PC-3 (cell line): ENCODE results near the gene ZNF343. TPM values are rescaled to one million over a fixed set of nuclear protein-coding genes. Genes with fewer than 3 reads are reported as not detected.

Experiments used
- ATAC-seq: fragments of 200-7000 bp; cut with Tn5 transposase; 2 replicates; pipeline ENCODE4 v1.9.1; 2020; ENCODE audit warnings: mild to moderate bottlenecking, moderate library complexity
- BruUV-seq: library from RNA; stranded (reverse); fragments of 400-500 nt; replicated peaks from 2 replicates; lab custom pipeline; 2021; lab: Mats Ljungman, UMichigan
- CTCF ChIA-PET: fragments of 300-600 bp; sonication (Branson Sonifier 250); formaldehyde crosslinking; loops from one replicate; lab custom pipeline; 2022; ENCODE audit warnings: antibody characterized with exemption; lab: Charles Lee
- POLR2A ChIA-PET: fragments of 300-600 bp; sonication (Branson Sonifier 250); formaldehyde crosslinking; loops from one replicate; lab custom pipeline; 2022; ENCODE audit warnings: antibody characterized with exemption; ENCODE audit not compliant: unreplicated experiment; lab: Charles Lee
- DNase-seq: peaks from one replicate; pipeline ENCODE4 v3.0.0-alpha.2; 2015
- H2AFZ ChIP-seq: fragments of 300-600 bp; sonication (generic); 2 replicates; pipeline ENCODE4 v1.6.0; 2016; ENCODE audit warnings: antibody characterized with exemption, low read length
- H3F3A ChIP-seq: fragments of 300-600 bp; sonication (generic); one replicate; pipeline ENCODE4 v1.6.0; 2017; ENCODE audit warnings: antibody characterized with exemption, low read length, control low read depth, mild to moderate bottlenecking; ENCODE audit not compliant: unreplicated experiment
- H3K27ac ChIP-seq: fragments of 300-600 bp; sonication (generic); 2 replicates; pipeline ENCODE4 v1.5.1; 2016; ENCODE audit warnings: mild to moderate bottlenecking, low read length
- H3K27me3 ChIP-seq: fragments of 300-600 bp; sonication (generic); 2 replicates; pipeline ENCODE4 v1.6.1; 2016; ENCODE audit warnings: low read length, mixed read lengths
- H3K36me3 ChIP-seq: fragments of 300-600 bp; sonication (generic); 2 replicates; pipeline ENCODE4 v1.6.1; 2016; ENCODE audit warnings: low read depth, mixed run types, low read length, mixed read lengths
- H3K4me1 ChIP-seq: fragments of 300-600 bp; sonication (generic); 2 replicates; pipeline ENCODE4 v1.5.1; 2016; ENCODE audit warnings: low read length; ENCODE audit not compliant: insufficient read depth
- H3K4me2 ChIP-seq: fragments of 300-600 bp; sonication (generic); 2 replicates; pipeline ENCODE4 v1.6.0; 2016; ENCODE audit warnings: low read length
- H3K4me3 ChIP-seq: fragments of 300-600 bp; sonication (generic); 2 replicates; pipeline ENCODE4 v1.5.1; 2016; ENCODE audit warnings: mild to moderate bottlenecking, low read length, mixed read lengths
- H3K79me2 ChIP-seq: fragments of 300-600 bp; sonication (generic); 2 replicates; pipeline ENCODE4 v1.6.1; 2017; ENCODE audit warnings: low read length, mixed read lengths
- H3K9ac ChIP-seq: fragments of 300-600 bp; sonication (generic); 2 replicates; pipeline ENCODE4 v1.6.0; 2016; ENCODE audit warnings: mild to moderate bottlenecking, low read length
- H3K9me2 ChIP-seq: fragments of 300-600 bp; sonication (generic); replicated peaks from 2 replicates; pipeline ENCODE4 v1.6.1; 2016; ENCODE audit warnings: mixed run types, low read length, mixed read lengths
- H3K9me3 ChIP-seq: fragments of 300-600 bp; sonication (generic); 2 replicates; pipeline ENCODE4 v1.6.1; 2016; ENCODE audit warnings: low read length, mixed read lengths
- H4K20me1 ChIP-seq: fragments of 300-600 bp; sonication (generic); 2 replicates; pipeline ENCODE4 v1.6.1; 2016; ENCODE audit warnings: low read length, mixed read lengths
- EZH2 ChIP-seq: fragments of 300-600 bp; sonication (generic); IDR thresholded peaks from one replicate; pipeline ENCODE4 v1.6.1; 2017; ENCODE audit warnings: antibody characterized with exemption, mild to moderate bottlenecking, low read length; ENCODE audit not compliant: unreplicated experiment
- EZH2phosphoT487 ChIP-seq: fragments of 300-600 bp; sonication (generic); IDR thresholded peaks from 2 replicates; pipeline ENCODE4 v1.6.1; 2018; ENCODE audit warnings: mild to moderate bottlenecking, antibody characterized with exemption, low read length, borderline replicate concordance
- intact Hi-C: fragments of 100-400 bp; cut with micrococcal nuclease; formaldehyde crosslinking; loops from 2 replicates; pipeline ENCODE4 v1.9.0; 2023
- total RNA-seq: library from RNA; depleted of rRNA; stranded (reverse); fragments of >200 nt; gene quantifications from 2 replicates; pipeline ENCODE4 v1.2.3, GENCODE V29; 2014
- TF ChIP-seq, protein P1 (sequence below): fragments of 300-600 bp; sonication (generic); conservative IDR thresholded peaks from 2 replicates; pipeline ENCODE4 v1.5.1; 2017; ENCODE audit warnings: antibody characterized with exemption, low read depth, mild to moderate bottlenecking, low read length

ZNF343 gene
- total RNA-seq, 1 experiment from 2014 or later = 7.7 TPM

DNA sequence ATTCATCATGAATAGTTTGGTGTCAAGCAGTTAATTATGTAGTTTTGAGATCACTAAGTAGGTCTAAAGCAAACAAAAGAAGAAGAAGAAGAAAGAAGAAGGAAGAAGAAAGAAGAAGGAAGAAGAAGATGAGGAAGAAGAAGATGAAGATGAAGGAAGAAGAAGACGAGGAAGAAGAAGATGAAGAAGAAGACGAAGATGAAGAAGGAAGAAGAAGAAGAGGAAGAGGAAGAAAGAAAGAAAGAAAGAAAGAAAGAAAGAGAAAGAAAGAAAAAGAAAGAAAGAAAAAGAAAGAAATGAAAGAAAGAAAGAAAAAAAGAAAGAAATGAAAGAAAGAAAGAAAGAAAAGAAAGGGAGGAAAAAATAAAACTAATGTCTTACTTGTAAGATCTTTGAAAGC lies 36.9 kb upstream of the ZNF343 start:
- BruUV-seq = no TSS peak
- ATAC-seq = no peak

DNA sequence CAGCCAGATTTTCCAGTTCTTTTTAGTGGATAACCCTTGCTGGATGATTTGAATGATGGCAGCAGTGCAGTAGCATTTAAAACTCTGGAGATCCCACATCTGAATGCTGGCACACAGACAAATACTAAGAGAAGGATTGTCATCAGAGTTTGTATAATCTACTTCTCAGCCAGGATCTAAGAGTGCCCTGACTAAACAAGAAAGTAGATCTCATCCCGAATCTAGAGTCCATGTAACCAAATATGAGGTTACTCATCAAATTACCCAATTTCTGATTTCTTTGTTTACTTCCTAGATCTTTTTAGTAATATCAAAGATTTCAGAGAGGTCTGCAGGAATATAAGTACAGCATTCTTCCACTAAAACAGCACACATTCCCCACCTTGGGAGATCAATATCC lies 35.5 kb upstream of the ZNF343 start:
- Histone ChIP-seq H3K27ac (no peak overlapping the region), H4K20me1 (no peaks in the 10 kb centered on the region), H3K27me3 (peaks cover 82% of the 10 kb centered on the region), H3K9ac (no peak overlapping the region), H3K4me2 (no peak overlapping the region), H2AFZ (no peak overlapping the region), H3F3A (no peaks in the 10 kb centered on the region), H3K79me2 (no peaks in the 10 kb centered on the region), H3K9me2 (no peaks in the 10 kb centered on the region), H3K36me3 (no peaks in the 10 kb centered on the region), H3K9me3 (no peaks in the 10 kb centered on the region), H3K4me1 (no peaks in the 10 kb centered on the region), H3K4me3 (no peak overlapping the region)
- no peak for ATAC-seq
- intact Hi-C loops = no loop called here
- DNase-seq = peak; percentile 39
- BruUV-seq = no TSS peak
- ChIA-PET CTCF (interaction anchor here (0.7 kb wide), 1 partner anchor 102 kb away, joined by 3 read pairs; no protein-coding TSS in a partner anchor), POLR2A (interaction anchor here (0.6 kb wide), 1 partner anchor 11 kb away, joined by 5 read pairs; no protein-coding TSS in a partner anchor)
- TF ChIP-seq, protein P1, sequence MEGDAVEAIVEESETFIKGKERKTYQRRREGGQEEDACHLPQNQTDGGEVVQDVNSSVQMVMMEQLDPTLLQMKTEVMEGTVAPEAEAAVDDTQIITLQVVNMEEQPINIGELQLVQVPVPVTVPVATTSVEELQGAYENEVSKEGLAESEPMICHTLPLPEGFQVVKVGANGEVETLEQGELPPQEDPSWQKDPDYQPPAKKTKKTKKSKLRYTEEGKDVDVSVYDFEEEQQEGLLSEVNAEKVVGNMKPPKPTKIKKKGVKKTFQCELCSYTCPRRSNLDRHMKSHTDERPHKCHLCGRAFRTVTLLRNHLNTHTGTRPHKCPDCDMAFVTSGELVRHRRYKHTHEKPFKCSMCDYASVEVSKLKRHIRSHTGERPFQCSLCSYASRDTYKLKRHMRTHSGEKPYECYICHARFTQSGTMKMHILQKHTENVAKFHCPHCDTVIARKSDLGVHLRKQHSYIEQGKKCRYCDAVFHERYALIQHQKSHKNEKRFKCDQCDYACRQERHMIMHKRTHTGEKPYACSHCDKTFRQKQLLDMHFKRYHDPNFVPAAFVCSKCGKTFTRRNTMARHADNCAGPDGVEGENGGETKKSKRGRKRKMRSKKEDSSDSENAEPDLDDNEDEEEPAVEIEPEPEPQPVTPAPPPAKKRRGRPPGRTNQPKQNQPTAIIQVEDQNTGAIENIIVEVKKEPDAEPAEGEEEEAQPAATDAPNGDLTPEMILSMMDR = no peak
- TF ChIP-seq EZH2phosphoT487 (no peak), EZH2 (no peak)

More for the DNA sequence above, 36.9 kb upstream of the ZNF343 start:
- POLR2A ChIA-PET = no interaction called here
- CTCF ChIA-PET = no interaction called here
- Histone ChIP-seq H3K27me3 (peaks cover 83% of the 10 kb centered on the region), H3K27ac (no peak overlapping the region), H3K9me2 (no peaks in the 10 kb centered on the region), H3K9ac (no peak overlapping the region), H3F3A (no peaks in the 10 kb centered on the region), H3K36me3 (no peaks in the 10 kb centered on the region), H3K4me3 (no peak overlapping the region), H3K79me2 (no peaks in the 10 kb centered on the region), H3K9me3 (no peaks in the 10 kb centered on the region), H4K20me1 (no peaks in the 10 kb centered on the region), H3K4me2 (no peak overlapping the region), H3K4me1 (no peaks in the 10 kb centered on the region), H2AFZ (no peak overlapping the region)
- intact Hi-C loops = no loop called here
- TF ChIP-seq EZH2 (no peak), EZH2phosphoT487 (no peak)
- TF ChIP-seq, protein P1 = no peak
- no peak for DNase-seq

DNA sequence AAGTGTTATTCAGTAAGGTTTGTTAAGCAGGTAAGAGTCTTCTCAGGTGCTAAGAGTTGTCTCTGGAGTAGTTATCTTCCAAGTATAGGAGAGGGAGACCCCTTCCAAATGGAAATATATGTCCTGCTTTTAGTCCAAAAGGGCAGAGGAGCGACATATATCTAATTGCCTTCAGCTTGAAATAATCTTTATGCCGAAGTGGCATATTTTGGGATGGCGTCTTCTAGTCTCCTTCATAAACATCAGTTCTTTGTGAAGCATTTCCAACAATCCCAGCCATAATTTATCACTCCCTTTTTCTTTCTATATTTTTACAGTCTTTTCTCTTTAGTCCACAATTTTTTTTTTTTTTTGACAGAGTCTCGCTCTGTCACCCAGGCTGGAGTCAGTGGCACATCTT lies 33.6 kb upstream of the ZNF343 start:
- Histone ChIP-seq H3K27me3 (peaks cover 85% of the 10 kb centered on the region), H3K9me2 (no peaks in the 10 kb centered on the region), H4K20me1 (no peaks in the 10 kb centered on the region), H2AFZ (no peak overlapping the region), H3K4me2 (no peak overlapping the region), H3K9me3 (no peaks in the 10 kb centered on the region), H3K79me2 (no peaks in the 10 kb centered on the region), H3K36me3 (no peaks in the 10 kb centered on the region), H3K27ac (no peak overlapping the region), H3K4me1 (no peaks in the 10 kb centered on the region), H3F3A (no peaks in the 10 kb centered on the region), H3K4me3 (no peak overlapping the region), H3K9ac (no peak overlapping the region)
- TF ChIP-seq, protein P1 = no peak
- TF ChIP-seq EZH2phosphoT487 = no peak
- BruUV-seq = no TSS peak
- no peak for ATAC-seq
- ChIA-PET CTCF (no interaction called here), POLR2A (interaction anchor here (0.5 kb wide), 1 partner anchor 82 kb away, joined by 3 read pairs; no protein-coding TSS in a partner anchor)
- DNase-seq = no peak
- intact Hi-C loops = no loop called here
